Neural progenitor cell (in vitro differentiated cells): ENCODE measurements around the gene LUZP1.

Experiments used
- CTCF ChIP-seq: fragments of 200-600 bp; sonication (generic); IDR thresholded peaks from 2 replicates; pipeline ENCODE4 v1.5.1; 2017; ENCODE audit warnings: antibody characterized with exemption, mild to moderate bottlenecking
- EZH2 ChIP-seq: fragments of 200-600 bp; sonication (generic); IDR thresholded peaks from 2 replicates; pipeline ENCODE4 v1.6.1; 2017; ENCODE audit warnings: antibody characterized with exemption, mild to moderate bottlenecking, moderate library complexity

GRCh38 chr1:23079025-23079424 is 89.6 kb downstream of the LUZP1 start:
- TF ChIP-seq CTCF (no peak), EZH2 (no peak)
